Glutamatergic neuron (in vitro differentiated cells): Measurements from ENCODE around the gene FTSJ1. TPM values are rescaled to one million over a fixed set of nuclear protein-coding genes. Genes with fewer than 3 reads are reported as not detected.
A peak's percentile ranks its signal among the peaks of the same experiment; 100 is the strongest.

Source experiments
- DNase-seq: peaks from one replicate; pipeline ENCODE4 v3.0.0; 2022
- H3K27ac Mint-ChIP-seq: one replicate; pipeline ENCODE4 v1.8.0; 2020; ENCODE audit warnings: mild to moderate bottlenecking, mixed read lengths, inconsistent platforms; ENCODE audit not compliant: unreplicated experiment
- H3K27me3 Mint-ChIP-seq: one replicate; pipeline ENCODE4 v1.8.0; 2020; ENCODE audit warnings: mild to moderate bottlenecking, moderate library complexity, mixed read lengths, inconsistent platforms; ENCODE audit not compliant: unreplicated experiment
- H3K36me3 Mint-ChIP-seq: one replicate; pipeline ENCODE4 v1.8.0; 2020; ENCODE audit warnings: mild to moderate bottlenecking, mixed read lengths, inconsistent platforms; ENCODE audit not compliant: unreplicated experiment
- H3K4me1 Mint-ChIP-seq: one replicate; pipeline ENCODE4 v1.8.0; 2020; ENCODE audit warnings: mild to moderate bottlenecking, low read depth, mixed read lengths, inconsistent platforms; ENCODE audit not compliant: unreplicated experiment
- H3K4me3 Mint-ChIP-seq: one replicate; pipeline ENCODE4 v1.8.0; 2020; ENCODE audit warnings: mild to moderate bottlenecking, mixed read lengths, inconsistent platforms; ENCODE audit not compliant: unreplicated experiment
- H3K9me3 Mint-ChIP-seq: one replicate; pipeline ENCODE4 v1.8.0; 2020; ENCODE audit warnings: mild to moderate bottlenecking, moderate library complexity, mixed read lengths, inconsistent platforms; ENCODE audit not compliant: unreplicated experiment
- CTCF ChIP-seq: fragments of 200-600 bp; sonication (generic); IDR thresholded peaks from one replicate; pipeline ENCODE4 v1.5.0; 2021; ENCODE audit not compliant: partially characterized antibody, unreplicated experiment
- total RNA-seq: library from RNA; stranded (reverse); fragmentation: NEBNext Ultra II Directional; extraction: Animal tissue kit (Norgen Biotek cat#: 25700); gene quantifications from one replicate; pipeline ENCODE4 v1.2.1, GENCODE V29; 2021; ENCODE audit not compliant: unreplicated experiment

The FTSJ1 gene
- total RNA-seq, 1 donor from 2014 or later = 87.6 TPM

- TF ChIP-seq CTCF = no peak
- DNase-seq = no peak
- Mint-ChIP-seq H3K4me3 (no peak overlapping the region), H3K9me3 (peaks cover 2% of the 10 kb centered on the region), H3K4me1 (no peaks in the 10 kb centered on the region), H3K27ac (peak overlapping the region; percentile 65), H3K36me3 (no peaks in the 10 kb centered on the region), H3K27me3 (peaks cover 2% of the 10 kb centered on the region)
Observed at GRCh38 chrX:48531358-48531959, 55.5 kb downstream of the FTSJ1 start.

- no peak for DNase-seq
- Mint-ChIP-seq H3K4me1 (no peaks in the 10 kb centered on the region), H3K27me3 (peaks cover 2% of the 10 kb centered on the region), H3K4me3 (no peak overlapping the region), H3K27ac (no peak overlapping the region), H3K9me3 (peaks cover 2% of the 10 kb centered on the region), H3K36me3 (no peaks in the 10 kb centered on the region)
- TF ChIP-seq CTCF = no peak
Observed at GRCh38 chrX:48532161-48532560, 56.2 kb downstream of the FTSJ1 start.

- no peak overlapping the region for H3K27ac Mint-ChIP-seq
- H3K9me3 Mint-ChIP-seq = peaks cover 2% of the 10 kb centered on the region
Observed at GRCh38 chrX:48533165-48533564, 57.2 kb downstream of the FTSJ1 start.

More at GRCh38 chrX:48533165-48533564, 57.2 kb downstream of the FTSJ1 start:
- TF ChIP-seq CTCF = no peak
- Mint-ChIP-seq H3K4me3 (no peak overlapping the region), H3K27me3 (peaks cover 2% of the 10 kb centered on the region), H3K36me3 (no peaks in the 10 kb centered on the region), H3K4me1 (no peaks in the 10 kb centered on the region)
- no peak for DNase-seq

Other genes starting within 250 kb of the FTSJ1 start
- gene SSX1, start 220.8 kb upstream of the FTSJ1 start, total RNA-seq = not detected
- not detected for gene SSX3, start 119.5 kb upstream of the FTSJ1 start, total RNA-seq
- gene SSX4, start 92.7 kb upstream of the FTSJ1 start, total RNA-seq = 0.71 TPM
- gene SSX4B, start 64.2 kb upstream of the FTSJ1 start, total RNA-seq = 0.71 TPM
- 136 TPM for gene SLC38A5, start 5.9 kb upstream of the FTSJ1 start, total RNA-seq
- gene PORCN, start 32.8 kb downstream of the FTSJ1 start, total RNA-seq = 18.6 TPM
- 132 TPM for gene EBP, start 45.6 kb downstream of the FTSJ1 start, total RNA-seq
- 34.3 TPM for gene TBC1D25, start 63.5 kb downstream of the FTSJ1 start, total RNA-seq
- 294 TPM for gene RBM3, start 98.3 kb downstream of the FTSJ1 start, total RNA-seq
- 70.4 TPM for gene WDR13, start 121.3 kb downstream of the FTSJ1 start, total RNA-seq
- gene WAS, start 207.6 kb downstream of the FTSJ1 start, total RNA-seq = 2.6 TPM
- gene SUV39H1, start 220.5 kb downstream of the FTSJ1 start, total RNA-seq = 4.7 TPM